H1 (cell line): ENCODE measurements around the gene GDAP2. TPM values are rescaled to one million over a fixed set of nuclear protein-coding genes. Genes with fewer than 3 reads are reported as not detected.

ENCODE experiments used
- CTCF ChIA-PET: fragments of 300-600 bp; sonication (Branson Sonifier 250); formaldehyde crosslinking; loops from one replicate; lab custom pipeline; 2021; ENCODE audit not compliant: partially characterized antibody; lab: Charles Lee
- POLR2A ChIA-PET: fragments of 300-600 bp; sonication (Branson Sonifier 250); formaldehyde crosslinking; loops from one replicate; lab custom pipeline; 2021; ENCODE audit warnings: inconsistent platforms; ENCODE audit not compliant: partially characterized antibody; lab: Charles Lee
- DNase-seq, 2 experiments: peaks; one replicate each; pipeline versions ENCODE4 v3.0.0 to v3.0.0-alpha.2; 2010 to 2022; ENCODE audit warnings: low spot score in 2 of 2, low read depth in 1 of 2, mixed read lengths in 1 of 2
- FAIRE-seq: peaks from 2 replicates; lab custom pipeline; 2011; peaks lifted over from hg19 to GRCh38; lab: Jason Lieb, UNC
- H2AFZ ChIP-seq: 2 replicates; pipeline ENCODE4 v1.8.1; 2012; ENCODE audit warnings: low read length, inconsistent platforms
- H2AK5ac ChIP-seq: 2 replicates; pipeline ENCODE4 v1.6.1; 2013; ENCODE audit warnings: low read depth, low read length
- H2BK120ac ChIP-seq: replicated peaks from 2 replicates; pipeline ENCODE3; 2013; ENCODE audit warnings: low read depth, low read length, inconsistent platforms
- H2BK12ac ChIP-seq: 2 replicates; pipeline ENCODE4 v1.6.1; 2013; ENCODE audit warnings: low read depth, low read length
- H2BK15ac ChIP-seq: 2 replicates; pipeline ENCODE4 v1.6.1; 2013; ENCODE audit warnings: low read length
- H2BK20ac ChIP-seq: 2 replicates; pipeline ENCODE4 v1.6.1; 2013; ENCODE audit warnings: low read length
- H2BK5ac ChIP-seq: 2 replicates; pipeline ENCODE4 v1.6.1; 2013; ENCODE audit warnings: low read depth, low read length
- H3K14ac ChIP-seq: 2 replicates; pipeline ENCODE4 v1.6.1; 2013; ENCODE audit warnings: inconsistent platforms; ENCODE audit not compliant: insufficient read length
- H3K18ac ChIP-seq: 2 replicates; pipeline ENCODE4 v1.6.1; 2013; ENCODE audit warnings: low read length; ENCODE audit errors: extremely low read depth
- H3K23ac ChIP-seq: 2 replicates; pipeline ENCODE4 v1.6.1; 2013; ENCODE audit warnings: inconsistent platforms; ENCODE audit not compliant: insufficient read length
- H3K23me2 ChIP-seq: 2 replicates; pipeline ENCODE4 v1.6.1; 2013; ENCODE audit warnings: low read depth, low read length
- H3K27ac ChIP-seq: 2 replicates; pipeline ENCODE4 v1.6.1; 2011; ENCODE audit warnings: low read depth, low read length, inconsistent platforms
- H3K27me3 ChIP-seq, 4 experiments: replicated peaks in 1 of 4; 1 replicate in 1 of 4; 2 replicates in 3 of 4; pipeline versions ENCODE4 v1.6.1 to v1.8.1; 2011 to 2013; ENCODE audit warnings: low read length in 3 of 4, mild to moderate bottlenecking in 3 of 4, inconsistent platforms in 2 of 4, mixed read lengths in 2 of 4, moderate library complexity in 1 of 4; ENCODE audit not compliant: control insufficient read depth in 3 of 4, insufficient read depth in 3 of 4; ENCODE audit errors: extremely low read depth in 1 of 4
- H3K36me3 ChIP-seq, 4 experiments: 2 replicates each; pipeline versions ENCODE4 v1.6.1 to v1.8.1; 2011 to 2013; ENCODE audit warnings: mild to moderate bottlenecking in 4 of 4, low read length in 3 of 4, moderate library complexity in 2 of 4, control low read depth in 1 of 4, inconsistent platforms in 1 of 4; ENCODE audit not compliant: insufficient read depth in 4 of 4, control insufficient read depth in 2 of 4
- H3K4ac ChIP-seq: replicated peaks from 2 replicates; pipeline ENCODE3; 2013; ENCODE audit warnings: low read length, low read depth, mixed read lengths, inconsistent platforms; ENCODE audit not compliant: insufficient read length
- H3K4me1 ChIP-seq, 4 experiments: replicated peaks in 1 of 4; 1 replicate in 1 of 4; 2 replicates in 3 of 4; pipeline versions ENCODE4 v1.6.1 to v1.8.1; 2011 to 2013; ENCODE audit warnings: low read length in 3 of 4, inconsistent platforms in 2 of 4, mixed read lengths in 1 of 4; ENCODE audit not compliant: insufficient read depth in 4 of 4, control insufficient read depth in 3 of 4
- H3K4me2 ChIP-seq, 2 experiments: 2 replicates each; pipeline versions ENCODE4 v1.6.1 to v1.8.1; 2011 to 2013; ENCODE audit warnings: low read depth in 2 of 2, low read length in 2 of 2, control low read depth in 1 of 2, inconsistent platforms in 1 of 2, mild to moderate bottlenecking in 1 of 2; ENCODE audit not compliant: insufficient read depth in 1 of 2
- H3K4me3 ChIP-seq, 4 experiments: fragments of 200-600, 300-600 bp in 1 of 4; sonication (generic), shearing (Covaris generic), sonication (Bioruptor Twin) in 1 of 4; 2 replicates each; pipeline versions ENCODE4 v1.5.1 to v1.8.1; 2011 to 2016; ENCODE audit warnings: low read length in 4 of 4, low read depth in 3 of 4, control low read depth in 2 of 4, inconsistent platforms in 2 of 4, mild to moderate bottlenecking in 2 of 4, mixed read lengths in 1 of 4, moderate library complexity in 1 of 4; ENCODE audit not compliant: insufficient read depth in 2 of 4; ENCODE audit errors: extremely low read depth in 1 of 4
- H3K56ac ChIP-seq: replicated peaks from 2 replicates; pipeline ENCODE3; 2013; ENCODE audit warnings: low read depth, mild to moderate bottlenecking, mixed read lengths, low read length, inconsistent platforms; ENCODE audit not compliant: insufficient read length
- H3K79me1 ChIP-seq: 2 replicates; pipeline ENCODE4 v1.6.1; 2013; ENCODE audit warnings: low read depth, low read length, control low read depth
- H3K79me2 ChIP-seq, 2 experiments: 2 replicates each; pipeline versions ENCODE4 v1.6.1 to v1.8.1; 2012 to 2013; ENCODE audit warnings: low read length in 2 of 2, mild to moderate bottlenecking in 2 of 2, inconsistent platforms in 1 of 2; ENCODE audit not compliant: insufficient read depth in 2 of 2, control insufficient read depth in 1 of 2
- H3K9ac ChIP-seq, 4 experiments: replicated peaks in 1 of 4; 1 replicate in 1 of 4; 2 replicates in 3 of 4; pipeline versions ENCODE4 v1.6.1 to v1.8.1; 2011 to 2013; ENCODE audit warnings: low read depth in 3 of 4, low read length in 3 of 4, control low read depth in 2 of 4, mild to moderate bottlenecking in 2 of 4, moderate library complexity in 2 of 4, inconsistent platforms in 1 of 4; ENCODE audit errors: extremely low read depth in 1 of 4
- H3K9me3 ChIP-seq, 2 experiments: 2 replicates each; pipeline versions ENCODE4 v1.6.1 to v1.8.1; 2012 to 2013; ENCODE audit warnings: mild to moderate bottlenecking in 2 of 2, moderate library complexity in 2 of 2, control low read depth in 1 of 2, inconsistent platforms in 1 of 2, low read depth in 1 of 2, low read length in 1 of 2, mixed read lengths in 1 of 2; ENCODE audit not compliant: insufficient read depth in 2 of 2
- H4K20me1 ChIP-seq, 2 experiments: replicated peaks in 1 of 2; 2 replicates each; pipeline versions ENCODE3 to v1.8.1; 2011 to 2013; ENCODE audit warnings: inconsistent platforms in 2 of 2, low read length in 2 of 2, mild to moderate bottlenecking in 1 of 2; ENCODE audit not compliant: insufficient read depth in 2 of 2, control insufficient read depth in 1 of 2
- H4K5ac ChIP-seq: 2 replicates; pipeline ENCODE4 v1.6.1; 2013; ENCODE audit warnings: low read length, low read depth, mixed read lengths, inconsistent platforms; ENCODE audit not compliant: insufficient read length
- H4K8ac ChIP-seq: 2 replicates; pipeline ENCODE4 v1.8.0; 2013; ENCODE audit warnings: mild to moderate bottlenecking, moderate library complexity, low read length, inconsistent platforms; ENCODE audit not compliant: insufficient read depth; ENCODE audit errors: extremely low read depth
- H4K91ac ChIP-seq: replicated peaks from 2 replicates; pipeline ENCODE3; 2013; ENCODE audit warnings: low read length, mixed read lengths, inconsistent platforms; ENCODE audit not compliant: insufficient read length
- ASH2L ChIP-seq: fragments of 200-600, 300-600 bp; sonication (generic); IDR thresholded peaks from one replicate; pipeline ENCODE4 v1.7.1; 2017; ENCODE audit warnings: low read length
- FOSL1 ChIP-seq: IDR thresholded peaks from 2 replicates; pipeline ENCODE4 v1.6.1; 2011; ENCODE audit warnings: mild to moderate bottlenecking, low read depth, low read length, moderate library complexity; ENCODE audit not compliant: insufficient read depth
- NRF1 ChIP-seq: IDR thresholded peaks from 2 replicates; pipeline ENCODE4 v1.6.1; 2011; ENCODE audit warnings: mild to moderate bottlenecking, low read depth, low read length, improper control_type of control experiment
- POU5F1 ChIP-seq: IDR thresholded peaks from 2 replicates; pipeline ENCODE4 v1.6.1; 2011; ENCODE audit warnings: low read depth, mild to moderate bottlenecking, low read length, moderate library complexity
- RXRA ChIP-seq: IDR thresholded peaks from 2 replicates; pipeline ENCODE4 v1.6.1; 2011; ENCODE audit warnings: low read depth, mild to moderate bottlenecking, low read length, moderate library complexity; ENCODE audit not compliant: insufficient read depth
- SIRT6 ChIP-seq: IDR thresholded peaks from one replicate; pipeline ENCODE4 v1.7.1; 2012; ENCODE audit warnings: low read length, inconsistent platforms
- SRF ChIP-seq: IDR thresholded peaks from 2 replicates; pipeline ENCODE4 v1.6.1; 2011; ENCODE audit warnings: mild to moderate bottlenecking, low read depth, low read length, moderate library complexity
- TAF1 ChIP-seq: IDR thresholded peaks from 2 replicates; pipeline ENCODE4 v1.6.1; 2011; ENCODE audit warnings: mild to moderate bottlenecking, low read depth, low read length
- YY1 ChIP-seq: IDR thresholded peaks from 2 replicates; pipeline ENCODE4 v1.6.1; 2011; ENCODE audit warnings: low read depth, mild to moderate bottlenecking, low read length
- ZNF274 ChIP-seq: IDR thresholded peaks from 2 replicates; pipeline ENCODE4 v1.7.0; 2012; ENCODE audit warnings: low read length, borderline replicate concordance; ENCODE audit errors: extremely low read depth
- polyA plus RNA-seq, 7 experiments: library from polyadenylated mRNA; depleted of rRNA in 3 of 7; stranded (reverse) in 5 of 7; unstranded in 2 of 7; fragments of >200 nt in 5 of 7; fragments of 200-250 nt in 2 of 7; gene quantifications; 1 replicate in 5 of 7; 2 replicates in 1 of 7; 4 replicates in 1 of 7; pipeline versions ENCODE4 v1.2.1 to v1.2.3, GENCODE V29; 2011 to 2013; ENCODE audit warnings: missing spikeins in 2 of 7, mixed read lengths in 2 of 7
- total RNA-seq: library from RNA; stranded (reverse); fragmentation: NEBNext Ultra II Directional; extraction: Animal tissue kit (Norgen Biotek cat#: 25700); gene quantifications from 2 replicates; pipeline ENCODE4 v1.2.1, GENCODE V29; 2021

Gene GDAP2
- total and polyA plus RNA-seq, 2 of the 8 experiments (the other 6 are each of a cell fraction or from before 2014, with no cell fraction given) = 8.6 to 27.8 TPM

- Histone ChIP-seq H3K79me1 (no peaks in the 10 kb centered on the region), H4K20me1 (no peaks in the 10 kb centered on the region), H2AK5ac (no peak overlapping the region), H3K9me3 (0 out of 4 replicates have a peak, but pooled peaks cover 0 to 2% of the 10 kb centered on the region in 2 experiments), H4K5ac (no peak overlapping the region), H3K4me2 (no peak overlapping the region), H3K36me3 (peaks cover 0 to 22% (median 7%) of the 10 kb centered on the region in 4 experiments; a peak in 3 of 8 replicates), H4K91ac (no peak overlapping the region), H3K23ac (no peak overlapping the region), H3K56ac (no peak overlapping the region), H3K4me1 (no peaks in the 10 kb centered on the region), H3K14ac (no peak overlapping the region), H2BK20ac (no peak overlapping the region), H3K4ac (no peak overlapping the region), H2BK120ac (no peak overlapping the region), H3K4me3 (no peak overlapping the region), H3K79me2 (no peaks in the 10 kb centered on the region), H3K27ac (no peak overlapping the region), H4K8ac (no peak overlapping the region), H3K23me2 (no peaks in the 10 kb centered on the region), H3K27me3 (no peaks in the 10 kb centered on the region), H3K18ac (no peak overlapping the region), H3K9ac (no peak overlapping the region), H2BK5ac (no peak overlapping the region), H2BK15ac (no peak overlapping the region), H2BK12ac (no peak overlapping the region), H2AFZ (no peak overlapping the region)
- POLR2A ChIA-PET = no interaction called here
- DNase-seq (no peak), FAIRE-seq (peak; percentile 19)
- CTCF ChIA-PET = interaction anchor here (1.1 to 2.1 kb wide), 2 partner anchors 9 to 25 kb away, joined by 4 to 5 read pairs; no protein-coding TSS in a partner anchor
- TF ChIP-seq NRF1 (no peak), ZNF274 (no peak), FOSL1 (no peak), SRF (no peak), ASH2L (no peak), SIRT6 (no peak), POU5F1 (no peak), RXRA (no peak), YY1 (no peak), TAF1 (no peak)
These were observed 58.4 kb downstream of the GDAP2 start for GRCh38 chr1:117871013-117871412.
